Calu3 (cell line): ENCODE measurements around the gene DLX3. TPM values are rescaled to one million over a fixed set of nuclear protein-coding genes. Genes with fewer than 3 reads are reported as not detected.

Experiments
- BruUV-seq: library from RNA; stranded (reverse); fragments of 400-500 nt; replicated peaks from 2 replicates; lab custom pipeline; 2021; lab: Mats Ljungman, UMichigan
- CTCF ChIA-PET: fragments of 300-600 bp; sonication (Branson Sonifier 250); formaldehyde crosslinking; loops from one replicate; lab custom pipeline; 2022; ENCODE audit warnings: antibody characterized with exemption; lab: Charles Lee
- DNase-seq: peaks from one replicate; pipeline ENCODE4 v3.0.0; 2022
- H3K27ac Mint-ChIP-seq: one replicate; pipeline ENCODE4 v1.8.0; 2022; ENCODE audit warnings: mixed read lengths; ENCODE audit not compliant: unreplicated experiment
- H3K27me3 Mint-ChIP-seq: one replicate; pipeline ENCODE4 v1.8.0; 2022; ENCODE audit warnings: mixed read lengths; ENCODE audit not compliant: unreplicated experiment
- H3K36me3 Mint-ChIP-seq: one replicate; pipeline ENCODE4 v1.8.0; 2022; ENCODE audit warnings: mild to moderate bottlenecking, moderate library complexity, mixed read lengths; ENCODE audit not compliant: insufficient read depth, unreplicated experiment
- H3K4me1 Mint-ChIP-seq: one replicate; pipeline ENCODE4 v1.8.0; 2022; ENCODE audit warnings: mild to moderate bottlenecking, low read depth, mixed read lengths; ENCODE audit not compliant: unreplicated experiment
- H3K4me3 Mint-ChIP-seq: one replicate; pipeline ENCODE4 v1.8.0; 2022; ENCODE audit warnings: mild to moderate bottlenecking, low read depth, moderate library complexity, mixed read lengths; ENCODE audit not compliant: unreplicated experiment
- H3K9me3 Mint-ChIP-seq: one replicate; pipeline ENCODE4 v1.8.0; 2022; ENCODE audit warnings: low read depth, mixed read lengths; ENCODE audit not compliant: unreplicated experiment
- CTCF ChIP-seq: fragments of 200-600 bp; IDR thresholded peaks from one replicate; pipeline ENCODE4 v1.8.0; 2022; ENCODE audit warnings: antibody characterized with exemption; ENCODE audit not compliant: unreplicated experiment
- intact Hi-C: fragments of 100-400 bp; cut with micrococcal nuclease; formaldehyde crosslinking; loops from one replicate; pipeline ENCODE4 v1.10.0; 2022; ENCODE audit not compliant: unreplicated experiment
- total RNA-seq: library from RNA; stranded (reverse); gene quantifications from 2 replicates; pipeline ENCODE4 v1.2.3, GENCODE V29; 2022

Gene DLX3
- total RNA-seq, 1 experiment from 2014 or later, result not detected

- no peak for DNase-seq
- Mint-ChIP-seq H3K27ac (no peak overlapping the region), H3K36me3 (peaks cover 8% of the 10 kb centered on the region), H3K9me3 (no peaks in the 10 kb centered on the region), H3K4me1 (peaks cover 18% of the 10 kb centered on the region), H3K27me3 (peaks cover 100% of the 10 kb centered on the region), H3K4me3 (no peak overlapping the region)
- no peak for TF ChIP-seq CTCF
- no TSS peak for BruUV-seq
- CTCF ChIA-PET, result interaction anchor here (0.8 to 2.3 kb wide), 2 partner anchors 8 to 13 kb away, joined by 3 to 9 read pairs; no protein-coding TSS in a partner anchor
- intact Hi-C loops, result no loop called here
These were observed 10.7 kb downstream of the DLX3 start for GRCh38 chr17:49984283-49984682.

GRCh38 chr17:49980703-49981197, 14.3 kb downstream of the DLX3 start:
- CTCF ChIA-PET, result no interaction called here
- no peak overlapping the region for H3K4me3 Mint-ChIP-seq
- intact Hi-C loops, result no loop called here
- TF ChIP-seq CTCF, result no peak
- H3K9me3 Mint-ChIP-seq, result no peaks in the 10 kb centered on the region
- no TSS peak for BruUV-seq
- no peak for DNase-seq
- no peaks in the 10 kb centered on the region for H3K4me1 Mint-ChIP-seq
- no peak overlapping the region for H3K27ac Mint-ChIP-seq
- H3K27me3 Mint-ChIP-seq, result peaks cover 100% of the 10 kb centered on the region
- H3K36me3 Mint-ChIP-seq, result peaks cover 8% of the 10 kb centered on the region

- Mint-ChIP-seq H3K36me3 (peaks cover 8% of the 10 kb centered on the region), H3K4me3 (no peak overlapping the region), H3K27ac (no peak overlapping the region), H3K4me1 (no peaks in the 10 kb centered on the region), H3K9me3 (no peaks in the 10 kb centered on the region), H3K27me3 (peaks cover 100% of the 10 kb centered on the region)
- no peak for TF ChIP-seq CTCF
- CTCF ChIA-PET, result interaction anchor here (0.6 to 1.6 kb wide), 2 partner anchors 10 to 28 kb away, joined by 3 to 4 read pairs; no protein-coding TSS in a partner anchor
- intact Hi-C loops, result no loop called here
- no TSS peak for BruUV-seq
- DNase-seq, result no peak
These were observed 15.1 kb downstream of the DLX3 start for GRCh38 chr17:49979748-49980479.

GRCh38 chr17:49978501-49978900, 16.5 kb downstream of the DLX3 start:
- Mint-ChIP-seq H3K4me1 (no peaks in the 10 kb centered on the region), H3K36me3 (no peaks in the 10 kb centered on the region), H3K27me3 (peaks cover 100% of the 10 kb centered on the region), H3K4me3 (no peak overlapping the region), H3K27ac (no peak overlapping the region), H3K9me3 (no peaks in the 10 kb centered on the region)
- no peak for DNase-seq
- no TSS peak for BruUV-seq
- CTCF ChIA-PET, result interaction anchor here (0.7 to 2.2 kb wide), 2 partner anchors 16 to 304 kb away, joined by 4 to 14 read pairs; partner anchors contain the start of gene DLX3
- TF ChIP-seq CTCF, result no peak
- intact Hi-C loops, result no loop called here
